Measurements from ENCODE around the gene RPL13A.

Gene RPL13A

DNA sequence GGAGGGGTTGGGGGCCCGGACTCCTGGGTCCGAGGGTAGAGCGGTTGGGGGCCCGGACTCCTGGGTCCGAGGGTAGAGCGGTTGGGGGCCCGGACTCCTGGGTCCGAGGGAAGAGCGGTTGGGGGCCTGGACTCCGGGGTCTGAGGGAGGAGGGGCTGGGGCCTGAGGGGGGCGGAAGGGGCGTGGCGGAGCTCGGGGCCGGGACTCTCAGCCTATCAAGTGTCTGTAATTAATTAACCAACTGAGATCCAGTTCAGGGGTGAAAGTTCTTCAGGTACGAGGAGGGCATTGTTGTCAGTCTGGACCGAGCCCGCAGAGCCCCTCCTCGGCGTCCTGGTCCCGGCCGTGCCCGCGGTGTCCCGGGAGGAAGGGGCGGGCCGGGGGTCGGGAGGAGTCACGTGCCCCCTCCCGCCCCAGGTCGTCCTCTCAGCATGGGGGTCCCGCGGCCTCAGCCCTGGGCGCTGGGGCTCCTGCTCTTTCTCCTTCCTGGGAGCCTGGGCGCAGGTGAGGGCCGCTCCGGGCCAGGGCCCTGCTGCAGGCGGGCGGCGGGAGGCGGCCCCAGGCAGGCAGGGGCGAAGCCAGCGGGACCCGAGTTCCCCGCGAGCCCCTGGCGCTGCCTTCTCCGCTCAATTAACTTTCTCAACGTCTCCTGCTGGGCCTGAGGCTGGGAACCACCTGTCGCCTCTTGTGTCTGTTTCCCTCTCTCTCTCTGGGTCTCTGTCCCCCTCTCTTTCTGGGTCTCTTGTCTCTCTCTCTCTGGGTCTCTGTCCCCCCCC is 25.8 kb downstream of the RPL13A start:
- peak; percentile 56 for DNase-seq

DNA sequence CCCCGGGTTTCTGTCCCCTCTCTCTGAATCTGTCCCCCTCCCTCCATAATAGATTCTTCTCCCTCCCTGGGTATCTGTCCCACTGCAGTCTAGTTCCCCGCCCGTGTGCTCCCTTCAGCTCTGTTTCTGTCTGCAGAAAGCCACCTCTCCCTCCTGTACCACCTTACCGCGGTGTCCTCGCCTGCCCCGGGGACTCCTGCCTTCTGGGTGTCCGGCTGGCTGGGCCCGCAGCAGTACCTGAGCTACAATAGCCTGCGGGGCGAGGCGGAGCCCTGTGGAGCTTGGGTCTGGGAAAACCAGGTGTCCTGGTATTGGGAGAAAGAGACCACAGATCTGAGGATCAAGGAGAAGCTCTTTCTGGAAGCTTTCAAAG is 26.3 kb downstream of the RPL13A start:
- peak; percentile 16 for DNase-seq

DNA sequence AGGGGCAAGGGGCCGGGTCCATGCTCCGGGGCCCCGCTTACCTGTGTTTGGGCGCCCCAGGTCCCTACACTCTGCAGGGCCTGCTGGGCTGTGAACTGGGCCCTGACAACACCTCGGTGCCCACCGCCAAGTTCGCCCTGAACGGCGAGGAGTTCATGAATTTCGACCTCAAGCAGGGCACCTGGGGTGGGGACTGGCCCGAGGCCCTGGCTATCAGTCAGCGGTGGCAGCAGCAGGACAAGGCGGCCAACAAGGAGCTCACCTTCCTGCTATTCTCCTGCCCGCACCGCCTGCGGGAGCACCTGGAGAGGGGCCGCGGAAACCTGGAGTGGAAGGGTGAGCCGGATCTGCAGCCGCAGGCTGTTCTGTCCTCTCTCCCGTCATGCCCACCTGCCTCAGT is 26.7 kb downstream of the RPL13A start:
- DNase-seq, result no peak

DNA sequence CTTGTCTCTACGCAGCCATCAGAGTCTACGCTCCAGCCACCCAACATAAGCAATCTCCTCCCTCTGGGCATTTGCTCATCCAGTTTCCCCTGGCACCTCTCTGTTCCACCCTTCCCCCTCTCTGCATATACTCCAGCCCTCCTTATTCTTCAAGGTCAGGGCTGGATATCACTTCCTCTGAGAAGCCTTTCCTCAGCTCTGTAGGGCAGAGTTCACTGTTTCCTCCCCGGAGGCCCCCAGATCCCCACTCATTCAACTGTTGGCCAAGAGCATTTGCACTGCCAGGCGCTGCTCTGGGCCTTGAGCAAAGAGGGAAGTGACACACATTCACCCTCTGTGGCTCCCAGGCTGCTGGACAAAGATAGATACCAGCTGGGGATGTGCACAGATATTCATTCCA is 28.4 kb downstream of the RPL13A start:
- DNase-seq, result peak; percentile 89

DNA sequence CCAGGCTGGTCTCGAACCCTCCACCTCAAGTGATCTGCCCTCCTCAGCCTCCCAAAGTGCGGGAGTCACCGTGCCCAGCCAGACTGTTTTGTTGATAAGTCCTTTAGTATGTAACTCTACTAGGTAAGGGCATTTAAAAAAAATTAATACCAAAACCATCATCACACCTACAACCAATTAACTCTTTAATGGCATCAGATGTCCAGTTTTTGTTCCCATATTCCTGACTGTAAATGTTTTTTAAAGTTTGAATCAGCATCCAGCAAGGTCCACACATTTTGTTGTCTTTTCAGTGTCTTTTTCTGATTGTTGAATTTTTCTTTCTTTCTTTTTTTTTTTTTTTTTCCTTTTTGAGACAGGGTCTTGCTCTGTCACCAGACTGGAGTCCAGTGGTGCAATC is 30.6 kb downstream of the RPL13A start:
- no peak for DNase-seq

DNA sequence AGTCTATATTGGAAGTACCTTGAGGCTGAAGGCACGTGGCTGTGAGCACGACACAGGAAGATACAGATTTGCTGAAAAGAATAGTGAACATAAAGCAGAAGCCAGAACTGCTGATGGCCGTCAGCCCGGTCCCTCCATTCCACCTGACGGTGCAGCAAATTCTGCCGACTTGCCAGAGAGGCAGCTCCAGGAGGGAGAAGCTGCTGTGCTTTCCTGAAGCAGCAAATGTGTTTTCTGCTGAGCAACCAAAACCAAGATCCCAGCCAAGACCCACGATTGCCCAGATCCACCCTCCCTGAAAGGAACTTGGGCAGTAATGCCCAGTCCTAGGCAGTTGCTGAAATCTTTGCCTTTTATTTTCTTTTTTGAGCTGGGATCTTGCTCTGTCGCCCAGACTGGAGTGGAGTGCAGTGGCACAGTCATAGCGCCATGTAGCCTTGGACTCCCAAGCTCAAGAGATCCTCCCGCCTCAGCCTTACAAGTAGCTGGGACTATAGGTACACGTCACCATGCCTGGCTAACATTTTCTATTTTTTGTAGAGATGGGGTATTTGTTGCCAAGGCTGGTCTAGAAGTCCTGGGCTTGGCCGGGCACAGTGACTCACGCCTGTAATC is 33.4 kb downstream of the RPL13A start:
- DNase-seq, result no peak

DNA sequence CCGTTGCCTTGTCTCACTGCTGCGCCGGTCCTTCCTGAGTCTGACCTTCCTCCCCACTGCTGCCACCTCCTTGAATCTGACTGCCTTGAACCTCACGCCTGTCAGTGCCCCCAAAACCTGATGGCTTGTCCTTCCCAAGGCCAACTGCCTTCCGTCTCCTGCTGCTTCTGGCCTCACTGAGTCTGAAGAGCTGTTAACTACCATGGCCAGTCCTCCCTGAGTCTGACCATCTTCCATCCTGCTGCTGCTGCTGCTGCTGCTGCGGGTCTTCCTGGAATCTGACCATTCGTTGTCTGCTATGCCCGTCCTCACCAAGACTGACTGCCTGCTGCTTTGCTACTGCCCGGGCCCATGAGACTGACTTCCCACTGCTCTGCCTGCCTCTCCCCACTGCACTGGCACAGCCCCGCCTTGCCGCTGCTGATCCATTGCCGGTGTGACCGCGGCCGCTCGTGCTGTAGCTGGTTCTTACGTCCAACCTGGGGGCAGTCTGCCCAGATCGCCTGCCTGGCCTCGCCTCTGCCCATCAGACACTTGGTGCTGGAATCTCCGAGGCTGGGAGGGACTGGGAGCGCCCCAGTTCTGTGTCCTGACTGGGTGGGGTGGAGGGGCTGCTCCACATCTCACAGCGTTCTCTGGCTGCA is 37.5 kb downstream of the RPL13A start:
- no peak for DNase-seq

DNA sequence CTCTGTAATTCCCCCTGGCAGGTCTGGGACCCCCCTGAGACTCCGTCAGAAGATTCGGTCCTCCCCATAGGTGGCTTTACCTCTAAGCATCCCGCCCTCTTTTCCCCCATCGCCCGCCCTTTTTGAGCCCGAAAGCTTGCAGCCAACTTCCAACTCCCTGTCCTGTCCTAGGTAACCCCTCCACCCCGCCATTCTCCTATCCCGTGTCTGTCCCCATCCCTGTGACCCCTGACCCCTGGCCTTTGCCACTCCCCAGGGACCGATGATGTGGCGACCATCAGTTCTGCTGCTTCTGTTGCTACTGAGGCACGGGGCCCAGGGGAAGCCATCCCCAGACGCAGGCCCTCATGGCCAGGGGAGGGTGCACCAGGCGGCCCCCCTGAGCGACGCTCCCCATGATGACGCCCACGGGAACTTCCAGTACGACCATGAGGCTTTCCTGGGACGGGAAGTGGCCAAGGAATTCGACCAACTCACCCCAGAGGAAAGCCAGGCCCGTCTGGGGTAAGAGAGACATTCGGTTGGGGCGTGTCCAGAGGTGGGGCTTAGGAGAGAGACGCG is 40.9 kb downstream of the RPL13A start:
- no peak for DNase-seq

DNA sequence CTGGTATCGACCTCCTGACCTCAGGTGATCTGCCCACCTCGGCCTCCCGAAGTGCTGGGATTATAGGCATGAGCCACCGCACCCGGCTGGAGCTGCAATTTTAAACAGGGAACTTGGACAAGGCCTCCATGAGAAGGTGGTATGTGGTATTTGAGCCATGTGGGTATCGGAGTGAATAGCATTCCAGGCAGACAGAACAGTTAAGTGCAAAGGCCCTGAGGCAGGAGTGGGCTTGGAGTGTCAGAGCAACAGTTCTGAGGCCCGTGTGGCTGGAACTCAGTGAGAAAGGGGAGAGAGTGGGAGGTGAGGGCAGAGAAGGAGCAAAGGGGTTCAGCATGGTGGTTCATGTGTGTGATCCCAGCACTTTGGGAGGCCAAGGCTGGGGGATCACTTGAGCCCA is 43.3 kb downstream of the RPL13A start:
- no peak for DNase-seq

DNA sequence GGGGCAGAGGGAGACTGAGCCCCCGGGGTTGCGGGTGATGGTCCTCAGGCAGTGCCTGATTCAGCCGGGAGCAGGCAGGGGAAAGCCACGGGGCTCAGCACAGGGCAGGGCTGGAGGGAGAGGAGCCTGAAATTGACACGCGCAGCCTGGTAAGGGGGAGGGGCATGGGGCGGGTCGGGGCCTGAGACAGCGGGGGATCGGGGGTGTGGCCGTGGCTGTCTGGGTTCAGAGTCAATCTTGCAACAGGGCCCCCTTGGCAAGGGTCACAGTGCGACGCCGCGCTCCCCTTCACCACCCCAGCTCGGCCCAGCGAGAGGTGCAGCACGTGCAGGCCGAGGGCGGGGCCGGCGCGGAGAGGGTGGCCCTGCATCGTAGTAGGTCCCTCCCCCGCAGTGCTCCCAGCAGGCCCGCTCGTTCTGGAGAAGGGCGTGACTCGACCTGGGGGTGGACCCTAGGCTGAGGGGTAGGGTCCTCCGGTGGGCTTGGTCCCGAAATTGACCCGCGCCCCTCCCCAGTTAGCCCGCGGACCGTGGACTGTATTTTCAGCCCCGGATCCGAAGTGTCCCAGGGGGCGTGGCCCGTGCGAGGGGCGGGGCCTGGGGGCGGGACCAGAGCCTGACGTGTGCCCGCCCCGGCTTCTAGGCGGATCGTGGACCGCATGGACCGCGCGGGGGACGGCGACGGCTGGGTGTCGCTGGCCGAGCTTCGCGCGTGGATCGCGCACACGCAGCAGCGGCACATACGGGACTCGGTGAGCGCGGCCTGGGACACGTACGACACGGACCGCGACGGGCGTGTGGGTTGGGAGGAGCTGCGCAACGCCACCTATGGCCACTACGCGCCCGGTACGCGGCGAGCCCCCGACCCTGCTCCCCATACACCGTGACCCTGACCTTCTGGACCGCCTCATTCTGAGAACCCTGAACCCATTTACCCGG is 46.4 kb downstream of the RPL13A start:
- DNase-seq, result peak; percentile 91

DNA sequence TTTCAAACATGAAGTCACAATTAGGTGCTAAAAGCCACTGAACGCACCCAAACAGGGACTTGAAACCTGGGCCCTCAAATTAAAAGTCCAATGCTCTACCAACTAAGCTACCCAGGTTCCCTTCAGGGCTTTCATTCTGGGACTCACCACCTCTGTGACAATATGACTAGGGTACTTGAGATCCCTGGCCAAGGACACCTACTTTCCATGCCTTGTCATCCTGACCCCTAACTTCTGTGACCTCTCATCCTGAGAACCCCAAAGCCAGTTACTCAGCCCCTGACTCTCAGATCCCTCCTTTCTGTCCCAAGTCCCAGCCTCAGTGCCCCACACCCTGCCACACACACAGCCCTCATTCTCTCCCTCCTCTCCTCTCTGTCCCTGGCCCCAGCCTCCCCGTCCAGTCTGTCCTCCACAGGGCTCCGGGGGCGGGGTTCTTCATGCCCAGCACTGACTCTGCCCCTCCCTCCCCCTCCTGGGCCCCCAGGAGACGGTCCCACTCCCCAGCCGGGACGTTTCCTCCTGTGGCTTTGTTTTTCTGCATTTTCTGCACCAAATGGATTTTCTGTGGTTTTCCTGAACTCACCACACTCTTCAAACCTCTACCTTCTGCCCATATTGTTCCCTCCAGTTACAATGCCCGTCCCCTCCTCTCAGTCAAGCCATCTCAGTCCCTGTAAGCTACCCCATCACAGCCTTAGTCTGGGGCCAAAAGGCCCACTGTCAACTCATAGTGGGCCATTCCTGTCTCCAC is 47.4 kb downstream of the RPL13A start:
- peak; percentile 50 for DNase-seq

DNA sequence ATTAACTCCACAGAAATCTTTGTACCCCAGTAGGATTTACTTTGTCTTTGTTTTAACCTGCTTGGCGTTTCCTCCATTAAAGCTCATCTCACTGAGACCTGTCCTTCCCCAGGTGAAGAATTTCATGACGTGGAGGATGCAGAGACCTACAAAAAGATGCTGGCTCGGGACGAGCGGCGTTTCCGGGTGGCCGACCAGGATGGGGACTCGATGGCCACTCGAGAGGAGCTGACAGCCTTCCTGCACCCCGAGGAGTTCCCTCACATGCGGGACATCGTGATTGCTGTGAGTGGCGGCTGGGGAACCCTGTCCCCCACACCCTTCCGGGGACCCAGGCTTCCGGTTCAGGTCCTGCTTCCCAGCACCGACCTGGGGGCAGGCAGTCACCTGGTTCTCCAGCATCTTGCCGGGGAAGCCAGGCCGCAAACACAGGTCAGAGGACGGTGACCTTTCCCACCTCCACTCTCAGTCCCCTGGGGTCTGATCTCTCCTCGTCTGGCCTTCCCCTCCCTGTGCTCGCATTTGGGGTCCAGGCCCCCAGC is 49.6 kb downstream of the RPL13A start:
- no peak for DNase-seq

DNA sequence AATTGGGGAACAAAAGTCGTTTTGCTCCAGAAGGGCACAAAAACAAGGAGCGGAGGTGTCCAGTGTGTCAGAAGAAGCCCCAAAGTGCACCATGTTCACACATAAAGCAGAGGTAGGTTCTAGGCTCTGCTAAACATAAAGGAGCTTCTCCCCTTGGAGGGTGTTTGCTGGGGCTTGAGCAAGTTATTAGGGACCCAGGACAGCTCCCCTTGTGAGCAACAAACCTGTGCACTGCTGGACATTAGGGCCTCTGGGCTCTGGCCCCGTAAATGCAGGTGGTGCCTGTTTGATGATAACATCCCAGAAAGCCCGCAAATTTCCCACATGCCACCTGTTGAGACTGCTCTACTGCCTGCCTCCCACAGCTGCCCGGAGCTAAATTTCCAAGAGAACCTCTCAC is 51.2 kb downstream of the RPL13A start:
- no peak for DNase-seq

DNA sequence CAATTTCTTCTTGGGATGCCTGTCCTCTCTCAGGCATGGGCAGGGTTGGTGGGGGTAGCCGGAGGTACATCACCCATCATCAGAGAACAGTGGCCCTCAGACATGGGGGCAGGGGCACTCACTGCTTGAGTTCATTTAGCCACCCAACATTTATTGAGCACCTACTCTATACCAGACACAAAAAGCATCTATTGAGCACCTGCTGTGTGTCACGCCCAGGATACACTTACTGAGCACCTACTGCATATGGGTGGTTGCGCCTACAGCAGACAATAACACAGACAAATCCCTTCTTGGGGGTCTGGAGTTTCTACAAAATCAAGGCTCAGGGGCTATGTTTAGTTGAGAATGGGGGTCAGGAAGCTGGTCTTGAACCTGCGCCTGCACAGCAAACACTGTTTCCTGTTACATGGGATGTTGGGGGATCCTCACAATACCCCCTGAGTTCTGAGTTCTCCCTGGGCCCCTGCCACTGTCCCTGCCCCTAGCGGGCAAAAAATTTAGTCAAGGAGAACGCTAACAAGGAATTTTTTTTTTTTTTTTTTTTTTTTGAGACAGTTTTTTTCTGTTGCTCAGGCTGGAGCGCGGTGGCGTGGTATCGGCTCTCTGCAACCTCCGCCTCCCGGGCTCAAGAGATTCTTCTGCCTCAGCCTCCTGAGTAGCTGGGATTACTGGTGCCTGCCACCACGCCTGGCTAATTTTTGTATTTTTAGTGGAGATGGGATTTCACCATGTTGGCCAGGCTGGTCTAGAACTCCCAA is 52.0 kb downstream of the RPL13A start:
- DNase-seq, result no peak

Data from hematopoietic multipotent progenitor cell treated with erythropoietin and hydrocortisone succinate and interleukin-3 and kit ligand, for 4 days (in vitro differentiated cells).